Measurements from ENCODE around the gene FUZ. TPM values are rescaled to one million over a fixed set of nuclear protein-coding genes. Genes with fewer than 3 reads are reported as not detected.
A peak's percentile ranks its signal among the peaks of the same experiment; 100 is the strongest.

Gene FUZ
- total RNA-seq, 4 donors from 2014 or later, result 14.8 to 23.0 (median 20.1) TPM

DNA sequence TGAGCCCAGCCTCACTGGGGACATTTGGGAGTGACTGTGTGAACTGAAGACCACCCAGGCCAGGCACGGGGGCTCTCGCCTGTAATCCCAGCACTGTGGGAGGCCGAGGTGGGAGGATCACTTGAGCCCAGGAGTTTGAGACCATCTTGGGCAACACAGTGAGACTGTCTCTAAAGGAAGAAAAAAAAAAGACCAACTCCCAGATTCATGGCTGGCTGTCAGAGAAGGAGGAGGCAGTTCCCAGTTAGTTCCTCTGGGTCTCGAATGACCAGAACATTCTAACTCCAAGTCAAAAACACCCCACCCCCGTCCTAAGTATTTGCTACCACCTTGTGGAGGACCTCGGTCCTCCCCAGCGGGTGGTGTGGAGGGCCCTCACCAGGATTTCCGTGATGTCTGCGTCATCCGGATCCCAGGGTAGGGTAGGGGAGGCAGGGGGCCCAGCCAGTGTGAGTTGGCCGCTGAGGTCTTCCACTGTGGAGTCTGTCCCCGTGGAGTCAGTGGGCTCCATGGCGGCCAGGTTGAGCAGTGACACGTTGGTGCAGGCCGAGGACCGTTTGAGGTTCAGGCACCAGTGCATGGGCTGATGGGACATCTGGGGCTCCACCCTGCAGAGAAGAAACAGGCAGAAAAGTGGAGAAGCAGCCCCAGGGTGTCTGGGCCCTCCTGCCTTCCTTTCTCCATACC lies 51.3 kb downstream of the FUZ start:
- Histone ChIP-seq H3K27me3 (peaks cover 6% of the 10 kb centered on the region), H3K36me3 (no peaks in the 10 kb centered on the region), H3K9me3 (no peaks in the 10 kb centered on the region), H3K4me1 (peaks cover 0 to 14% (median 3%) of the 10 kb centered on the region in 3 donors), H3K4me3 (no peak overlapping the region), H3K27ac (peak overlapping the region in 2 of 4 donors; percentile 35 to 60)
- 67% methylated on average over 1 of the region's 16 CpGs; no CpG with 5 or more reads in 1 of the 2 donors for WGBS, 2 donors (ENCODE audit: low coverage in 1 of 2)
- TF ChIP-seq, protein P1, sequence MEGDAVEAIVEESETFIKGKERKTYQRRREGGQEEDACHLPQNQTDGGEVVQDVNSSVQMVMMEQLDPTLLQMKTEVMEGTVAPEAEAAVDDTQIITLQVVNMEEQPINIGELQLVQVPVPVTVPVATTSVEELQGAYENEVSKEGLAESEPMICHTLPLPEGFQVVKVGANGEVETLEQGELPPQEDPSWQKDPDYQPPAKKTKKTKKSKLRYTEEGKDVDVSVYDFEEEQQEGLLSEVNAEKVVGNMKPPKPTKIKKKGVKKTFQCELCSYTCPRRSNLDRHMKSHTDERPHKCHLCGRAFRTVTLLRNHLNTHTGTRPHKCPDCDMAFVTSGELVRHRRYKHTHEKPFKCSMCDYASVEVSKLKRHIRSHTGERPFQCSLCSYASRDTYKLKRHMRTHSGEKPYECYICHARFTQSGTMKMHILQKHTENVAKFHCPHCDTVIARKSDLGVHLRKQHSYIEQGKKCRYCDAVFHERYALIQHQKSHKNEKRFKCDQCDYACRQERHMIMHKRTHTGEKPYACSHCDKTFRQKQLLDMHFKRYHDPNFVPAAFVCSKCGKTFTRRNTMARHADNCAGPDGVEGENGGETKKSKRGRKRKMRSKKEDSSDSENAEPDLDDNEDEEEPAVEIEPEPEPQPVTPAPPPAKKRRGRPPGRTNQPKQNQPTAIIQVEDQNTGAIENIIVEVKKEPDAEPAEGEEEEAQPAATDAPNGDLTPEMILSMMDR (IDR thresholded peaks at IDR 0.05), result no peak
- TF ChIP-seq EP300 (IDR thresholded peaks at IDR 0.05), result no peak
- TF ChIP-seq POLR2A (IDR thresholded peaks at IDR 0.05), result no peak
- TF ChIP-seq POLR2AphosphoS5 (IDR thresholded peaks at IDR 0.05), result no peak
- no peak for ATAC-seq

DNA sequence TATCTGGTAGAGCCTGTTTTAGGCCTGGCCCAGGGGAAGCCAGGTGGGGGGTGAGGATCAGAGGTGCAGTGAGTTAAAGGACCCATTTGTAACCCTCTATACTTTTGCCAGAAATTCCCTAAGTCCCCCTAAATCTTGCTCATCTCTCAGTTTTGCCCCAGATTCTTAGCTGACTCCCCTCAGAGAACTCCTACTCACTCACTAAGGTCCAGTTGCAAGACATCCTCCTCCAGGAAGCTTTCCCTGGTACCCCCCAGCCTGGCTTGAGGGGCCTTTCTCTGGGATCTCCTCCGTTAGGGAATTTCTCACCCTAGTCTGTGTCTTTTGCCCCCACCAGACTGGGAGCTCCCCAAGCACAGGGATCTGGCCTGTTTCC lies 51.9 kb downstream of the FUZ start:
- WGBS, 2 donors (ENCODE audit: low coverage in 1 of 2), result 100% methylated on average over 1 of the region's 1 CpG; no CpG with 5 or more reads in 1 of the 2 donors
- no peak for ATAC-seq
- Histone ChIP-seq H3K36me3 (no peaks in the 10 kb centered on the region), H3K9me3 (peaks cover 0 to under 1% (median 0%) of the 10 kb centered on the region in 3 donors), H3K27me3 (peaks cover 6% of the 10 kb centered on the region), H3K4me1 (peaks cover 0 to 14% (median 3%) of the 10 kb centered on the region in 3 donors), H3K27ac (peak overlapping the region in 2 of 4 donors; percentile 35 to 60), H3K4me3 (no peak overlapping the region)
- TF ChIP-seq, protein P1 (IDR thresholded peaks at IDR 0.05), result no peak
- TF ChIP-seq POLR2A (IDR thresholded peaks at IDR 0.05) (no peak), POLR2AphosphoS5 (IDR thresholded peaks at IDR 0.05) (no peak), EP300 (IDR thresholded peaks at IDR 0.05) (no peak)

DNA sequence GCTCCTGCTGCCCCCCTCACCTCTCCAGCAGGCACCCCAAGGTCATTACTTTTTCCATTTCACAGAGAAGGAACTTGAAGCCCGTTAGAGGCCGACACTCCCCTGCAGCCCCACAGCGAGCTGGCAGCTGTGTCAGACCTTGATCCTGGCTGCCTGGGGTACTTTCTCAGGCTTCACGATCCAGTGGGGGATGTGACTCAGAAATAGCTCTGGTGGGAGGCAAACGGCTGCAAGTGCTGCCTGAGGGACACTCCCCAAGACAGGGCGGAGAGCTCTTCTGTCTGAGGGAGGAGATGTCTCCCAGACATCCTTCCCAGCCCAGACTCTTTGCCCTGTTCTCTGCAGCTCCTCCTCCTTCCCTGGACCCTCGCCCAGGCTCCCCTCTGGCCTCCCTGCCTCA lies 54.8 kb downstream of the FUZ start:
- Histone ChIP-seq H3K27ac (no peak overlapping the region), H3K9me3 (peaks cover 0 to 12% (median 0%) of the 10 kb centered on the region in 3 donors), H3K4me1 (peaks cover 0 to 4% (median 0%) of the 10 kb centered on the region in 3 donors), H3K36me3 (no peaks in the 10 kb centered on the region), H3K4me3 (no peak overlapping the region), H3K27me3 (peaks cover 6% of the 10 kb centered on the region)
- ATAC-seq, result no peak
- WGBS, 2 donors (ENCODE audit: low coverage in 1 of 2), result 12 to 30% methylated on average over 4 to 7 of the region's 7 CpGs
- no peak for TF ChIP-seq EP300 (IDR thresholded peaks at IDR 0.05)
- TF ChIP-seq, protein P1 (IDR thresholded peaks at IDR 0.05), result no peak
- no peak for TF ChIP-seq POLR2AphosphoS5 (IDR thresholded peaks at IDR 0.05)
- no peak for TF ChIP-seq POLR2A (IDR thresholded peaks at IDR 0.05)

Small RNA genes within 50 kb of the gene (small RNA-seq; reads per million reads assigned to genes)
- gene MIR4749, result 0 to 0.55 (median 0.06) reads per million in 4 donors
- 0 reads per million in 4 donors for gene MIR6799
- 0 reads per million in 4 donors for gene RNU6-841P

Other genes with a start within 250 kb of the FUZ start
- 10 to 100 TPM; 45.5 to 59.6 (median 51.8) TPM for gene NOSIP, start 232.7 kb downstream of the FUZ start, total RNA-seq
- gene PRRG2, start 232.0 kb downstream of the FUZ start, total RNA-seq, result 1 to 10 TPM in 2 of 4 donors, not detected in 2; 1.0 to 1.1 TPM
- 10 to 100 TPM in 3 of 4 donors, 1 to 10 TPM in 1; 9.3 to 24.1 (median 14.8) TPM for gene PRR12, start 222.1 kb downstream of the FUZ start, total RNA-seq
- gene RRAS, start 173.1 kb downstream of the FUZ start, total RNA-seq, result 100 to 1,000 TPM; 100 to 162 (median 136) TPM
- gene SCAF1, start 171.1 kb downstream of the FUZ start, total RNA-seq, result 10 to 100 TPM; 18.2 to 37.5 (median 18.5) TPM
- 10 to 100 TPM; 29.2 to 68.6 (median 39.9) TPM for gene IRF3, start 147.4 kb downstream of the FUZ start, total RNA-seq
- gene BCL2L12, start 147.4 kb downstream of the FUZ start, total RNA-seq, result 1 to 10 TPM; 3.3 to 7.9 (median 6.4) TPM
- 100 to 1,000 TPM; 137 to 152 (median 146) TPM for gene PRMT1, start 136.0 kb downstream of the FUZ start, total RNA-seq
- 1 to 10 TPM in 3 of 4 donors, not detected in 1; 1.3 to 4.1 (median 1.5) TPM for gene ADM5, start 123.7 kb downstream of the FUZ start, total RNA-seq
- gene CPT1C, start 122.2 kb downstream of the FUZ start, total RNA-seq, result 1 to 10 TPM; 2.0 to 3.0 (median 2.6) TPM
- gene TSKS, start 50.0 kb downstream of the FUZ start, total RNA-seq, result 1 to 10 TPM in 1 of 4 donors, under 1 TPM in 1, not detected in 2; 0.73 to 4.2 TPM
- gene AP2A1, start 46.3 kb downstream of the FUZ start, total RNA-seq, result 100 to 1,000 TPM in 1 of 4 donors, 10 to 100 TPM in 3; 69.9 to 103 (median 76.1) TPM
- 10 to 100 TPM; 26.7 to 36.1 (median 28.7) TPM for gene MED25, start 5.0 kb upstream of the FUZ start, total RNA-seq
- gene PTOV1, start 37.9 kb upstream of the FUZ start, total RNA-seq, result 10 to 100 TPM; 52.9 to 89.1 (median 60.0) TPM
- gene PNKP, start 54.3 kb upstream of the FUZ start, total RNA-seq, result 10 to 100 TPM; 12.5 to 64.3 (median 29.4) TPM
- 10 to 100 TPM; 14.4 to 24.6 (median 19.7) TPM for gene AKT1S1, start 64.1 kb upstream of the FUZ start, total RNA-seq
- gene TBC1D17, start 64.4 kb upstream of the FUZ start, total RNA-seq, result 10 to 100 TPM; 25.1 to 41.9 (median 37.3) TPM
- gene IL4I1, start 83.6 kb upstream of the FUZ start, total RNA-seq, result 1 to 10 TPM in 1 of 4 donors, under 1 TPM in 1, not detected in 2; 0.39 to 1.2 TPM
- 10 to 100 TPM; 12.3 to 22.7 (median 16.7) TPM for gene ATF5, start 115.9 kb upstream of the FUZ start, total RNA-seq
- 10 to 100 TPM; 30.1 to 43.2 (median 37.7) TPM for gene NUP62, start 116.2 kb upstream of the FUZ start, total RNA-seq
- gene SIGLEC11, start 147.9 kb upstream of the FUZ start, total RNA-seq, result 1 to 10 TPM in 3 of 4 donors, under 1 TPM in 1; 0.85 to 3.6 (median 1.3) TPM
- gene VRK3, start 212.1 kb upstream of the FUZ start, total RNA-seq, result 10 to 100 TPM; 17.5 to 34.3 (median 26.0) TPM
- 10 to 100 TPM in 2 of 4 donors, 1 to 10 TPM in 2; 5.5 to 20.9 (median 11.4) TPM for gene ZNF473, start 212.7 kb upstream of the FUZ start, total RNA-seq

Data from gastroesophageal sphincter (tissue), 4 donors.